ENCODE data around the gene URM1.
A peak's percentile ranks its signal among the peaks of the same experiment; 100 is the strongest.
"Not testable (repeated sequence)": the region's sequence is repeated elsewhere in the genome, so short reads cannot be mapped to it uniquely, and the experiment has no call there.

URM1 gene

GRCh38 chr9:128370752-128371629 is at the start of gene URM1:
URM1 (plus strand) TSS chr9:128371374; CDS start chr9:128371381, 7 bp downstream.
- peak; percentile 97 for DNase-seq

DNA sequence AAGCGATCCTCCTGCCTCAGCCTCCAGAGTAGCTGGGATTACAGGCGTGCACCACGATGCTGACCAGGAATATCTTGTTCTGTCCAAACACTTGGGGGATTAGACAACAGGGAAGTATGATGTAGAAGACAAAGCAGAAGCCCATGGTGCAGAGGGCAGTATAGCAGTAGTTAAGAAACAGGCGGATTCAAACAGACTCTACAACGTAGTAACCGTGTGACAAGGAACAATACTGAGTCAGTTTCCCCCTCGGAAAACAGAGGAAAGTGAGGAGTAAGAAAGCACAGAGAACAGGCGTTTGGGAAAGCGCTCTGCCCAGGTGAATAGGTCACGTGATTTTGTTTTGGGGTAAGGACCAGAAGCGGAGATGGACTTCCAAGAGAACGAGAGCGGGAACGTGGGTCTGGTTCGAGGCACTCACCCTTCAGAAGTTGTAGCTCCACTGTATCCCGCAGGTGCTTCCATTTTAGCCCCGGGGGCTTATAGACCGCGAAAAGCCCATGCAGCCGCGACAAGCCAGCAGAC is 49.2 kb upstream of the URM1 start:
- no peak for DNase-seq

GRCh38 chr9:128322404-128323211 is 48.6 kb upstream of the URM1 start, which contains the start of the genes COQ4 and TRUB2:
COQ4 (plus strand) TSS chr9:128322839; CDS start chr9:128322859, 20 bp downstream.
TRUB2 (minus strand) TSS chr9:128322447; CDS start chr9:128322408, 39 bp downstream.
- DNase-seq: peak; percentile 94

DNA sequence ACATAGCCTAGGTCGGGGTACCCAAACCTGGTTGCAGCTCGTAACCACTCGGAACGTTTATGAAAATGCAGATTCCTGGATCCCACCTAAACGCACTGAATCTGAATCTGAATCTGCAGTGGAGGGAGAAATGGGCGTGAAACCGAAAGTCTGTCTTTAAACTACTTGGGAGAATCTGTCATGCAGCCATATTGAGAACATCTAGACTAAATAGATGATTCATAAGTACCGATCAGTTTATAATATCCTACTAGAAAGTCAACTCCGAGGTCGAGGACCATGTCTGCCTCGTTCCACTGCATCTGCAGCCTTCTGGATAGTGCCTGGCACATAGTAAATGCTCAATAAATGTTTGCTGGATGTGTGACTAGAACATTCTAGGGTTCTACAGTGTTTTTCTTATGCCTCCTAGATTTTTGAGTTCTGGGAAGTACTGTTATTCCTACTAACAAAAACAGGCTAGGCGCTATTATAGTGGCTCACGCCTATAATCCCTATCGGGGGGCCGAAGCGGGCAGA is 47.9 kb upstream of the URM1 start:
- no peak for DNase-seq

- DNase-seq: no peak
These were observed 47.4 kb upstream of the URM1 start for GRCh38 chr9:128323791-128324190.

GRCh38 chr9:128324401-128324800 is 46.8 kb upstream of the URM1 start:
- no peak for DNase-seq

DNA sequence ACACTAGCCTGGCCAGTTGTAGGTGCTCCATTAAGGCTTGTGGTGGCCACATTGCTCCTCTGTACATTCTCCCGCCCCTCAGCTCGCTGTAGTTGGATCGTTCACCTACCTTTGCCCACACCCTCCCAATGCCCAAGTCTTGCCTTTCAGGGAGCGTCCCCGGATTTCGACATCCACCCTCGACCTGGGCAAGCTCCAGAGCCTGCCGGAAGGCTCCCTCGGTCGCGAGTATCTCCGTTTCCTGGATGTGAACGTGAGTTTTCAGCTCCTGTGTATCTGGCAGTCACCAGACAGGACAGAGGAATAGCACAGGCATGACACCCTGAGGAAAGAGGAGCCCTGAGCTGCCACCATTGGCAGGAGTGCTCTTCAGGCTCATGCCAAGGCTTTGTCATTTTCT is 45.5 kb upstream of the URM1 start:
- DNase-seq: no peak

GRCh38 chr9:128333451-128333869 is 37.7 kb upstream of the URM1 start:
- no peak for DNase-seq

- no peak for DNase-seq
These were observed 36.0 kb upstream of the URM1 start for GRCh38 chr9:128335161-128335560.

GRCh38 chr9:128335914-128336313 is 35.3 kb upstream of the URM1 start:
- DNase-seq: no peak

- no peak for DNase-seq
These were observed 33.2 kb upstream of the URM1 start for GRCh38 chr9:128337936-128338335.

GRCh38 chr9:128338852-128339614 is 32.1 kb upstream of the URM1 start:
- not testable (repeated sequence) for DNase-seq

DNA sequence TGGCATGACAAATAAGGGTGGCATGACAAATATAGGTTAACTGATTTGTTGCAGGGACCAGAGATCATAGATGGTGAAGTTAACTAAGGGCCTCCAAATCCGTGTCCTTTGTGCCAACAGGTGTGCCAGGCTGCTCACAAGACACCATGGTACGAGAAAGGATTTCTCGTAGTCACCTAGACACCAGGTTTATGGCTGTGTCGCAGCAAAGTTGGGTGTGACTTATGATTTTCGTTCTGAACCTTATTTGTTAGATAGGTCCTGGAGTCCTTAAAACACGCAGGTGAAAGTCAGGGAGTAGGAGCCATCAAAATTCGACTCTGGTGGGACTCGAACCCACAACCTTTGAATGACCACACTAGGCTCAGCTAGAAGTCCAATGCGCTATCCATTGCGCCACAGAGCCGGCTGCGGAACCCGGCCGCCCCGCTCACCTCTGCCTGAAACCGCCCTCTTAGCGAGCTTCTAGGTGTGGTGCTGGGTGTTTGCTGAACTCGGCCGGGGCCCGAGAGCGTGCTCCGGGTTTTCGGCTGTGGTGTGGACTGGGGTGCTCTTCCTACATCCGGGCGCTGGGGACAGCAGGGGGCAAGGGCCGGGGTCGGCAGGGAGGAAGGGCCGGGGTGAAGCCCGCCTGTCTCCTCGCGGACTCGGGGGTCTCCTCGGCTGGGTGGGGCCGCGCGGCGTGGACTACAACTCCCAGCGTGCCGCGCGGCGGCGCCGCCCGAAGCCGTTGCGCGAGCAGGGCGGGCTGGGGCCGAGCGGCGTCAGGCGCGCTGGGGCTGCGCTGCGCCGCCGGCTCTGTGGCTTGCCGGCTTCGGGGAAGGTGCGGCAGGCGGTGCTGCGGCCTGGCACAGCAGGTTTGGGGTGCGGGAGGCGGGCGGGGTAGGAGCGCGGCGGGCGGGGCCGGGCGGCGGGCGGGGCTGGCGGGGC is 31.1 kb upstream of the URM1 start, which contains the start of gene SLC27A4:
Gene SLC27A4, plus strand, starts transcription at position 767 of the 930 bp plus-strand sequence. CDS start 2,606 bp downstream, outside the sequence.
- peak; percentile 85 for DNase-seq

DNA sequence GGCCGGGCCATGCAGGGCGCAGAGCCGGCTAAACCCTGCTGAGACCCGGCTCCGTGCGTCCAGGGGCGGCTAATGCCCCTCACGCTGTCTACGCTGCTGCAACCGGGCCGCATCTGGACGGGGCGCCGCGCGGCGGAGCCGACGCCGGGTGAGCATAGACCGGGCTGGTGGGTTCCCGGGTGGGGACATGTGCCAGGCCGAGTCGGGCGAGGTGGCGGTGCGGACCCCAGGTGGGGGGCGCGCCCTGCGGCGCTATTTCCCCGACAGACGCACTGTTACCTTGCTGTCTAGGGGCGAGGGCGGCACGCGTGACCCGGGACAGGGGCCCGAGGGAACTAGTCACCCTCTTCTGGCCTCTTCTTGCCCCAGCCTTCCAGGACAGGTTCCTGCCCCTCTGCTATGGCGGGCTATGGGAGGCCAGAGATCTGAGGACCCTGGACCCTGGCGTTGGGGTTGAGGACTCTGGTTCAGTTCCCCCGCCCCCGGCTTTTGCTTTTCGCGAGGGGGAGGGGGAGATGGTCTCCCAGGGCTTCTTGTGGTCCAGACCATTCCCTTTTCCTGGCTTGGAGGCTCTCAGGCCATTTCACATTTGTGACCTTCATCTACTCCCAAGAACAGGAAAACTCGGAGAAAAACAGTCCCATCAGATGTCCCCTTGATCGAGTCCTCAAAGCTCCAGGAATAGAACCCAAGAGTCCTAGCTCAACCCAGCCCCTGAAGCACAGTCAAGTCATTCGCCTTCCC is 30.3 kb upstream of the URM1 start:
- no peak for DNase-seq

DNA sequence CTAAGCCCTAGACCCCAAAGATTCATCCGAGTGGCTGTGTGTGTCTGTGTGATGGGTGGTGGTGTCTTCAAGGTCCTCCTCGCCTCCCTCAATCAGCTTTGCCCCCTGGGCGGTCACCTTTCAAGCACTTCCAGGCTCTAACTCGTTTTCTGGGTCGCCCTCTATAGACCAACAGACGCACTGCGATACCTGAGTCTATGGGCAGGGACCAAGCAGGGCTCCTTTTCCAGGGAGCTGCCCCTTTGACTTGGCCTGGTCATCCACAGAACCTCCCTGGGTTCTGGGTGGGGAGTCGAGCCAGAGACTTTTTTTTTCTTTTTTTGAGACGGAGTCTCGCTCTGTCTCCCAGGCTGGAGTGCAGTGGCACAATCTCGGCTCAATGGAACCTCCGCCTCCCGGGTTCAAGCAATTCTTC is 29.7 kb upstream of the URM1 start:
- peak; percentile 70 for DNase-seq

DNA sequence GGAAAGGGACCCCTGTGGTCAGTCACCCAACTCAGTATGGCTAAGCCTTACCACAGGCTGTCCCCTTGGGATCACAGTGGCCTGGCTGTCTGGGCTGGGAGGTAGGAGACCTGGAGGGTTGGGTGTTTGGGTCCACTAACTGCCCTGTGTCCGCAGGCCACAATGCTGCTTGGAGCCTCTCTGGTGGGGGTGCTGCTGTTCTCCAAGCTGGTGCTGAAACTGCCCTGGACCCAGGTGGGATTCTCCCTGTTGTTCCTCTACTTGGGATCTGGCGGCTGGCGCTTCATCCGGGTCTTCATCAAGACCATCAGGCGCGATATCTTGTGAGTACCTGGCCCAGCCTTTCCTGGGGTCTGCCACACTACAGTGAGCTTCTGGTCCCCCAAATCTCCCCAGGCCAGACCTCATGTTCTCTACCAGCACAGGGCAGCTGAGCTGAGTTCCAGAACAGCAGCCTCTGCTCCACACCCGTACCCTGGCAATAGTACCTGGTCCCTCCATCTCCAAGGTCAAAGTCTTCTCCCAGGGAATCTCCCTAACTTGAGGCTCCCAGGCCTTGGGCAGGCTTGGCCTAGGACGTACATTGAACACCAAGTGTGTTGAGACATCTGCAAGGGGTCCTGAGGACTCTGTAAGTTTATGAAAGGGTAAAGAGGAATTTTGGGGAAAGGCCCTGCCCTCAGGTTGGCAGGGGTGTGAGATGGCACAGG is 28.0 kb upstream of the URM1 start:
- no peak for DNase-seq

DNA sequence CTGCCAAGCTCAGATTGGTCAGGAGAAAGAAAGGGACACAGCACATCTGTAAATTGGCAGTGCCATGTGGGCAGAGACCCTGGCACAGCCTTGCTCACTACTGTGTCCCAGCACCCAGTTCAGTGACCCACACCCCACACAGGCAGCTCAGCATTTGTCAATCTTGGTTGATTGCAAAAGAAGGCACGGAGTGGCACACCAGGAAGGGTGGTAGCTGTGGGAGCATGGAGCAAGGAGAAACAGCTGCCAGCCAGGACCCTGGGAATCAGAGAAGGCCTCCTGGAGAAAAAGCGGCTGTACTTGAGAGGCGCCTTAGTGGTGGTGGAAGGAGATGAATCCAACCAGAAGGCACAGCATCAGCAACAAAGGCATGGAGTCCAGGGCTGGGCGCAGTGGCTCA is 27.3 kb upstream of the URM1 start:
- no peak for DNase-seq

- DNase-seq: no peak
These were observed 26.1 kb upstream of the URM1 start for GRCh38 chr9:128344931-128345605.

GRCh38 chr9:128349125-128349524 is 22.0 kb upstream of the URM1 start:
- DNase-seq: no peak
